Stimulated activated CD4-positive, alpha-beta T cell treated with anti-CD3 and anti-CD28 coated beads, TNF-alpha, amount 100 ng/mL, for 24 hours (primary cell): ENCODE results near the gene IMPG2.

ENCODE experiments used
- DNase-seq, 3 experiments: peaks; one replicate each; pipeline ENCODE4 v3.0.0-alpha.2; 2020; ENCODE audit warnings: low read depth in 3 of 3

Gene IMPG2

DNA sequence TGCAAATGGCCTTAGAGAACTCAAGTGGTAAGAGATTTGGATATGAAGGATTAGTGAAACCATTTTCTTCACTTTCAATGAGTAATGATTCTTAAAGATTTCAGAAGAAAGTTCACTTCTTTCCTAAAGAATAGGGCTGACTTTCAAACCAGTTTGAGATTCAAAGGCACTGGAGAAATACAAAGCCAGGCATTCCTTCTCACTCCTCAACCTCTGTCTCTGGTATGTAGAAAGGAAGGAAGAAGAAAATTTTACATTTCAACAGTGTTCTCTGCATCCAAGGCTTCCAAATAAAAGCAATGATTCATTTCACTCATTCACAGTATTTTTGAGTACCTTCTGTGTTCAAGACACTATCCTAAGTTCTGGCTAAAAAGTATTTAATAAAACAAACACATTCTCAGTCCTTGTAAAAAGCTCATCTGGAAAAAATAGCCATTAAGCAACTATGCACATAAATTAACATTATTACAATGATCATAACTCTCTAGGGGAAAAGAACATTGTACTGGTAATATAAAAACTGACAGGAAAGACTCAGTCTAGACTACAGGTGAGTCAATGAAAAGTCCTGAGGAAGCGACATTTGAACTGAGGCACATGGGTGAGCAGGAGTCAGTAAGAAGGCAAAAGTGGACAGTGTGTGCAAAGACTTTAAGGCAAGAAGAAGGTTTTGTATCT is 79.5 kb downstream of the IMPG2 start:
- no peak for DNase-seq

DNA sequence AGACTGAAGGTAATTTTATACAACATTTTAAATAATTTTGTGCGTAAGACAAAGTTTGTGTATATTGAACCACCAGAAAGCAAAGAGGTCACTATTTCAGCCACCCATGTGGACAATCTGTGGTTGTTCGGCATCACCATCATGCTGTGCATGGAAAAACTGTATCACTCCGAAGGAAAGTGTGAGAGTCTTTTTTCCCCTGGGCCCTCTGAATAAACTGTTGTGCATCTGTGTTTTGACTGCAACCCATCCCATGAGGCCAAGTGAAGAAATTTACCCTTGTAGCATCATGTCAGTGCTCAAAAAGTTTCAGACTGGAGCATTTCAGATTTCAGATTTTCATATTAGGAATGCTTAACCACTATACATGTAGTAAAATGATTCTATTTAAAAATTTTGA is 85.3 kb downstream of the IMPG2 start:
- no peak for DNase-seq

DNA sequence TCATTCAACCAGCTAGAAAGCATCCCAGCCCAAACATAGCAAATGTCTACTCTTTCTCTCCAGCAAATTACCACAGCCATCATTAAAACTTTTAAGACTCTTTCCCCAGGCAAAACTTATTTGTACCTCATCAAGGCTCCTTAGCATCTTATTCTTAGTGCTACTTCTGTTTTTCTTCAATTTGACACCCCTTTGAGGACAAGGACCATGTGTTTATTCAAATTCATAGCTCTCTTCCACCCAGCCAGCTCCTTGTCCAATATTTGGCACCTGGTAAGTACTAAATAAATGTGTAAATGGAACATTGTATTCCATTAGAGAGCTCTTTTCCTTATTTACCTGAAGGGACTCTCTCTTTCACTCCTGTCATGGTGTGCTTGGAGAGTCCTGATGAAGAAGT is 89.8 kb downstream of the IMPG2 start:
- no peak for DNase-seq

DNA sequence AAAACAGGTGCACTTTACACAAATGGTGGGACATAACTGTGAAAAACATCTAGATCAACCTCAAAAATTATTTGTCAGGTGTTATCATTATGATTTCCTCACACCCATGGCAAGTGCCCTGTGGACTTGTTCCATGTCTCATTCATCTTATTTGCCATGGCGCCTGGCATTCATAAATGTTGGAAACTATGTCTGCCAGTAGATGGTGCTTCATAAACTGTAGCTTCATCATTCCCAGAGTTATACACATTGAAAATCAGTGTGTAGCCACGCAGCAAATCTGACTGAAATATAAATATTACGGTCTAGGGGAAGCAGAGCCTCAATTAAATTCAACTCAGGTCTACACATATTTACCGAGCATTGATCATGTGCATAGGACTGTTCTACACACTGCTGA is 90.7 kb downstream of the IMPG2 start:
- DNase-seq: no peak

DNA sequence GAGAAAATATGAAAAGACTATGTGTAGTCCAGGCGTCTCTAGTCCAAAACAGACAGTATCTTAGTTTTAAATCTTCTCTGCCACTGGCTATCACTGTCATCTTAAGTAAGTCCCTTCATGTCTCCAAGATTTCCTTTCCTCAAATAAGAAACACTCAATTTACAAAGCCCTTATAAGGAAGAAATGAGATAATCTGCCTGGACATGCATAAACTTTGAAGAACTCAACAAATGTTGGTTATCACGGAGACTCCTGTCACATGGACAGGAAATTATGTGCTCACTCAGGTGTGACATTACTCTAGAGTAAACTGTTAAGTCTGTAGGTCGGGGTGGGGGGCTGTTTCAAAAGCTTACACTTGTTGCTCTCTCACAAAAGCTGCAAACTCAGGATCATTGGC is 91.9 kb downstream of the IMPG2 start:
- no peak for DNase-seq

DNA sequence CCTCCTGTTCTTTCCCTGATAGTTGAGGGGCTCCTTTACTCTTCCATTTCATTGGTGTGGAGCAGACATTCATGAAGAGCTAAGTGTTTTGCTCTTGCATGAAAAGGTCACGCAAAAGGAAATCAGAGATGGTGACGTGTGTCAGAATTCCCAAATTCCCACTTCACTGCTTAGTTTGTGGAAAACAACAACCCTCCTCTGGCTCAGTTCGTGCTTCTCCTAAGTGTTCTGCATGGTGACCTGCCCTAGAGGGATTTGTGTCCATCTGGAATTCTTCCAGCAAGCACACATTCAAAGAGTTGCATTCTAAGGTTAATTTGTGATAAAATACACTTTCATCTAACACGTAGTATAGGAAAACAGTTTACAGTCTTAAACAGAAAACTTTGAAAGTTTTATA is 95.6 kb downstream of the IMPG2 start:
- no peak for DNase-seq

DNA sequence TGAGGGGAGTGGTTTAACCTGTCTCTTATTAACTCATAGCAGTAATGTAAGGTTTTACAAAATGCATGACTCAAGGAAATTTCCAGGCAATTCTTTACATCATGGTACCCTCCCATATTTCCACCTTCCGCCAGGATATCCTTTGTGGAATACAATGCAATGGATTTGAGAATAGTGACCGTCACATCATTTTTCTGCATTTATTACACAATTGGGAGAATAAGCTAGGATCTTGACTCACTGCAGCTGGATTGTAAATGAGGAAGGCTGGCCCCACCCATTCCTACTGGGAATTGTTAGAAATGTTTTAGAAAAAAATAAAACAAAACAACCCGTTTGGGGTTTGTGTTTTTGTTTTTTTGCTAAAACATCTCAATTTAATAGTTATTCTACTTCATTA is 97.4 kb downstream of the IMPG2 start:
- DNase-seq: no peak

DNA sequence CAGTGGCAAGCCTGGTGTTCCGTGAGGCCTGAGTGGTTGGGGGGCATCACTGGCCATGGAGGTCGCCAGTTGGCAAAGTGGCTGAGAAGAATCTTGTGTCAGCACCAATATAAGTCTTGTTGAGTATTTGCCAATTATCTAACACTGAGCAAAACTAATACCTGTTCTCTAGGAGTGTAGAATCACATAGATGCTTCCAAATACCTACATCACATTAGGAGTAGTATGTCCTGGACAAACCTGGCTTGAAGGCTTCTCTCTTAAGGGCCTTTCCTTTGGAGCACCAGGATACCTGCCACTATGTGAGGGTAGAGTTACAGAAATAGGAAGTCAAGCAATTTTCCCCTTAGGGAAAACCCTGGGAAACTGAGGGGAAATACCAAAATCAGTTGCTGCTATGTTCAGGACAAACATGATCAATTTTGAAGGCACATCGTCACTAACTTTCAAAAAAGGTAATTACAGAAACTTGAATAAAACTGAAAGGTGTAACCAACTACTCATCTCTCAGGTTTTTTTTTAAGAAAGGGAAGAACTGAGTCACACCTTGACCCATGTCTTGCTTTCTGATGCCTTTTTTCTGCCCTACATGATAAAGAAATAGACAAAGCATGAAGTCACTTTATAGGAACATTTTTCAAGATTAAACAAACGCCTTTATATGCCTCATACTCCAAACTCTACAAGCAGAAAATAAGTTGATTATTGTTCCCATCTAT is 100.4 kb downstream of the IMPG2 start:
- DNase-seq: no peak

DNA sequence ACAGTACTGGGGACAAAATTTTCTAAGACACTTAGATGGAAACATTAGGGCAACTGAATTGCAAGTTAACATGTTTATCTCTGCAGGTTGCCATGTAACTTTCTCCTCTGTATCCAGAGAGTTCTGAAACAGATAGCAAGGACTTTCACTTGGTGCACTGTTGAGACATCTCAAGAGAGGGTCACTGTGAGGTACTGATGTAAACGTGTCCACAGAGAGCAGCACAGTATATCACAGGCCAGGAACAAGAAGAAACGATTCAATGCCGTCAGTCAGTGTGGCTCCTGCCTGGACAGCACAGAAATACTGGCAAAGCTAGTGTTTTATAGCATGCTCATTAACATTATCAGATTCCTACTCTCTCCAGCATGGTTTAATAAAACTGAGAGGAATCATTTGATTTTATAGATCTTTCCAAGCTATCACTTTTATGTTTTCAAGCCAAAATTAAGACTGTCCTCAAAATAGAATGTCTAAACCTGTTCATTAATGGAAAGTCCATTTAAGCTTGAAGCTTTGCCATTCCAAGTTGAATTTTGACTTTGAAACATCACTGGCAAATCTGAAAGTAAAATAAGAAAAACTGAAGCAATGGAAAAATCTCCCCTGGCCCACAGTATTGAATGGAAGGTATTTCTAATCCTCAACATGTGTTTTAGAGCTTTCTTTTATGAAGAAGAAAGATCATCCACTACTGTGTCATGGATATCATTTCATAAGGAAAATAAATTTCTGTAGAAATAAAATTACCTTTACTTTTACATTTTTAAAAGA is 102.7 kb downstream of the IMPG2 start:
- no peak for DNase-seq

DNA sequence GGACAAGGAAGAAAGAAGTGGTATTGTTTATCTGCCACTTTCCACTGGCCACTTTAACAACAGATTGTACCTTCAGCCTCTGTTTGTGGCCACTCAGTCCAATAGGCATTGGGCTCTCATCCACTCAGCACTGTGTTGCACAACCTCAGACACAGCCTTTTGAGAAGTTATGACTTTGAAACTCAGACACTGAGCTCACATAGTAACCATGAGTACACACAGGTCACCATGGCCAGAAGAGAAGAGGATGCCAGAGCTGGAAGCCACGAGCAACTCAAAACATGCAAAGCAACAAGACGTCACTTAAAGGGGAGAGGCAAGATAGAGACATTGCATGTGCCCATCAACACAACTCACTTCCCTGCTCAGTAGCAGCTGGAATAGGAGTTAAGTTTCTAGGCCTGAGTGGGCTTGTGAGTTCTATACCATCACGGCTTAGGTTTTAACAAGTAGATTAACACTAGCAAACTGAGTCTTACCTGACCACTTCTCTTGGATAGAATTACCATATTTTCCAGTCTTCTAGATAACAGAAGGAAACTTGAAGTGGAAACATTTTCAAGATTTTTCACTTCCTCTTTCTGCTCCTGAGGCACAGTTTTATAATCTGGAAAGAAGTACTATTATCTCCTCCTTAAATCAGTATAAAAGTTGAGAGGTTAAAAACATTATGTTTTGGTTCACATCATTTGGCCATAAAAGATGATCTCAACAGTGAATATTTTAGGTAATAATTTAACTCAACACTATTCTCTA is 103.5 kb downstream of the IMPG2 start:
- no peak for DNase-seq

DNA sequence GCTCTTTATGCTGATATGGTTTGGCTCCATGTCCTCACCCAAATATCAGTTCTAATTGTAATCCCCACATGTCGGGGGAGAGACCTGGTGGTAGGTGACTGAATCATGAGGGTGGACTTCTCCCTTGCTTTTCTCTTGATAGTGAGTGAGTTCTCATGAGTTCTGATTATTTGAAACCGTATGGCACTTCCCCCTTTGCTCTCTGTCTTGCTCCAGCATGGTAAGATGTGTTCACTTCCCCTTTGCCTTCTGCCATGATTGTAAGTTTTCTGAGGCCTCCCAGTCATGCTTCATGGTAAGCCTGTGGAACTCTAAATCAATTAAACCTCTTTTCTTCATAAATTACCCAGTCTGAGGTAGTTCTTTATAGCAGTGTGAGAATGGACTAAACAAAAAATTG is 107.6 kb downstream of the IMPG2 start:
- no peak for DNase-seq

DNA sequence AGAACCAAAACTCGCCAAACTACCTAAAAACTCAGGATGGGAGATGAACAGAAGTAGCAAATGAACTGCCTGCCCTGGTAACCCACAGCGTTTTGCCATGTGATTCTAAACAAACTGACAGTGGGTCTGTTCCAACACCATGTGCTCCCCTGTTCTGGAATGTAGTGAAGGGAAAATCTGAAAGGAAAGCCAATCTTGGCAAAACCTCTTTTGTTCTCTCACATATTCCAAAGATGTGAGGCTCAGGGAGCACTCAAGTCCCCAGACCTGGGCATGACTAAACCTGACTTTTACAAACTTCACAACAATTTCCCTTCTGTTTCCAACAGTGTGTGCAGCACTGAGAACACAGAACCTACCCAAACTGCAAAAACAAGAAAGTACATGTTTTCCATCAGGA is 116.1 kb downstream of the IMPG2 start:
- no peak for DNase-seq

DNA sequence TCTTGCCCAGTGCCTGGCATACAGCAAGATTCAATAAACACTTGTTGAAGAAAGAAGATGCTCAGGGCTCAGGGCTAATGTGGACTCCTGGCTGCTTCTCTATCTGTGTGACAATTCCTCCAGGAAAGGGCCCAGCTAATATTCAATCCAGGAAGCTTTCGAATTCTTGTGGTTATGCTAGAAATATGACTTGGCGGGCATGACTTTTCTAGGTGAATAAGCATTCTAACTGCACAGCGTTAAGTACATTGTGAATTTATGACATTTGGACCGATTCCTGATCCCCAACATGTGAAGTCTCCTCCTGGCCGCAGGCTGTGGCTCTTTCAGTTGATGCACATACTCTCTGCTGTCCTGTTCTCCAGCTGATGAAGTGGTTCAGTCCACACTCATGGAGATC is 117.0 kb downstream of the IMPG2 start:
- DNase-seq: no peak

DNA sequence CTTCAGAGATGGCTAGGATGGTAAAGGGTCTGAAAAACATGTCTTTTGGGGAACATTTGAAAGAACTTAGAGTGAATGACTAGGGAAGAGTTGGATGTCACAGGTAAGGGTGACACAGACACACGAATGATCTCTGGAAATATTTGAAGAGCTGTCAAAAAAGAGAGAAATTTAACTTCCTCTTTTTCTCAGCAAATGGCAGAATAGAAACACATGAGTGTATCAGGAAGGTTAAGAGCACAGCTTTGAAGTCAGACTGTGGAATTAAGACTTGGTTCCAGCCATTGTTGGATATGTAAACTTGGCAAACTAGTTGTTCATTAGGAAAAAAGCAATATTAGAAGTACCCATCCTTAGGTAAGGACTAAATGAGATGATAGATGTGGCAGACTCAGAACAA is 117.7 kb downstream of the IMPG2 start:
- no peak for DNase-seq

DNA sequence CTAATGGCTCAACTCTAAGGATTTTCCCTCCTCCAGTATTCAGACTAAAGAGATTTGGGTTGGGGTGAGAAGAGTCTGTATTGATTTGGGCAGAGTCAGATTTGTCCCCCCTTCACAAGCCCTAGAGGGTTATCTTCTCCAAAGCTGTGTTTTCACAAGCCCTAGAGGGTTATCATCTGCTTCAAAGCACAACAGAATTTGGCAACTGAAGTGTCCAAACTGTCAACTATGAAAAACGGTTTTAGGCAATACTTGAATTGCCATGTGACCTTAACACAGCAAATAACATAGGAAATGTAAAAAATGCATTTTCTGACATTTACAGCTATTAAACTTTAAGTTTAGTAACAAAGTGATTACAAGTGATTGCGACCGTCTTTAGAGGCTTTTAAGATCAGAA is 119.9 kb downstream of the IMPG2 start:
- DNase-seq: no peak

DNA sequence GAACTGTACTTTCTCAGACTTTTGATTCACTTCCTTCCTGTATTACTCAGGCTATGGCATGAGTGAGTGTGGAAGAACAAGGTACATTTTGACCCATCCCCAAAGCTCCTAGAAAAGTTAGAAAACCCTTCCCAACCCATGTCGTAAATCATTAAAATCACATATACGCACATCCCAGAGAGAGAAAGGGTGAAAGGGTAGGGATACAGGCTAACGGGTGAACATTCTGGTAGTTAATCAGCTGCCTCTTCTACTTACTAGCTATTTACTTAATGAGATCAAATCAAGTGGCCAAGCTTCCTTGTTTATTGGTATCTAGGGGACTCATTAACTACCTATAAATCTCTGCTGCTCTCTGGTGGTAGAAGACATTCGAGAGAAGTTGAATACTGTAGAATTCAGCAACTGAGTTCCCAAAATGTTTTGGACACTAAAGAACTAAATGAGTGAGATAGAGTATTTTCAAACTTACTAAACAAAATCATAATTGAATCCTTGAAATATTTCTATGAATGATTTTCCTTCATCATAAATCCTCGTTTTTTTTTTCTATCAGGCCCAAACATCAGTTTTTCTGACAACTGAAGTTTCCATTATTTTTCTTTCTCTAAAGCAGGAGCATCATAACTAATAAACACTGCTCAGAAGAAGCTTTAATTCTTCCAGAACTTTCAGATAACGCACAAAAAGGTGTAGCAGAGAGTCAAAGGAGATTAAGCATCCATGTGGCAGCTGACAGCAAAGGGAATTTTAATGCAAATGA is 124.2 kb downstream of the IMPG2 start:
- DNase-seq: no peak

DNA sequence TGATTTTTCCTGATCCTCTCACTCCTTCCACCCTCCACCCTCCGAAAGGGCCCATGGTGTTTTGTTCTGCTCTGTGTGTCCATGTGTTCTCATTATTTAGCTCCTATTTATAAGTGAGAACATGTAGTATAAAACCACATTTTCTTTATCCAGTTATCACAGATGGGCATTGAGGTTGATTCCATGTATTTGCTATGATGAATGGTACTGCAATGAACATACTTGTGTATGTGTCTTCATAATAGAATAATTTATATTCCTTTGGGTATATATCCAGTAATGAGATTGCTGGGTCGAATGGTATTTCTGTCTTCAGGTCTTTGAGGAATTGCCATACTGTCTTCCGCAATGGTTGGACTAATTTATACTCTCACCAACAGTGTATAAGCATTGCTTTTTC is 126.0 kb downstream of the IMPG2 start:
- no peak for DNase-seq

DNA sequence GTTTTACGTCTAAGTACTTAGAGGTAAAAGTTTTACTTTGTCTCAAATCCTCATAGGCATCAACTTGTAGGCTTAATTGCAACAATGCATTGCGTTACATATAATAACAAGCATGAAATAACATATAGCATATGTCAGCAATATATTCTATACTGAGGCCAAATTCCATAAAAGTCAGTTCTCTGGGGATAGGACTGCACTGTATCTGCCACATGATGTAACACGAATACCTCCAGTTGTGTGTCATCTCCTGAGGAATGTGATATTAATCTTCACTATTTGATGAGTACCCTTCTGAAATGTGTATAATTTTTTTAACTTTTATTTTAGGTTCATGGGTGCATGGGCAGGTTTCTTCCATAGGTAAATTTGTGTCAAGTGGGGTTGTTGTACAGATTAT is 126.4 kb downstream of the IMPG2 start:
- no peak for DNase-seq

DNA sequence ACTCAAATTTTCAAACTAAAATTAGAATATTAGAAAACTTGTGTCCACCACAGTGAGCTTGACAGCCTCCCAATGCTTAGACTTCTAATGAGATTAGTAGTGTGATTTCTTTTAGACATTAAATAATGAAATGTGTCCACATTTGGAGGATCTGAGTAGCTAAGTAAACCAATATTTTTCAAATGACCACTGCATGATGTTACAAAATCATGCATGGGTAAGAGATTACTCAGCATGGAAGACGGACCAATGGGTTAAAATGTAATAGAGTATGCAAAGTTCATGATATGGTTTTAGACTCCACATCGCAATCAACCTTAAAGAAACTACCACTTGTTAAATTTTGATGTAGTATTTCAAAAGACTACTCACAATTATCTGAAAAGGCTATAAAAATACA is 130.6 kb downstream of the IMPG2 start:
- DNase-seq: no peak

DNA sequence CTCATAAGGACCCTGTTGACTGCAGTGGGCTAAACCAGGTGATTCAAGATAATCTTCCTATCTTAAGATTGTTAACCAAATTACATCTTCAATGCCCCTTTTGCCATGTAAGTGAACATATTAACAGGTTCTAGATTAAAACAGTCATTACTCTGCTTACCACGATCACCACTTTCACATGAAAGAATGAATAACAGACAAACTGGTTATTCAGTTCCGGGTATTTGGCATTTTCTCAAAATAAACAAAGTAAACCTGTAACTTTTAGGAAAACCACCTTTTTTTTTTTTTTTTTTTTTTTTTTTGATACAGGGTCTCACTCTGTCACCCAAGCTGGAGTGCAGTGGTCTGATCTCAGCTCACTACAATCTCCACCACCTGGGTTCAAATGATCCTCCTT is 131.2 kb downstream of the IMPG2 start:
- DNase-seq: no peak

DNA sequence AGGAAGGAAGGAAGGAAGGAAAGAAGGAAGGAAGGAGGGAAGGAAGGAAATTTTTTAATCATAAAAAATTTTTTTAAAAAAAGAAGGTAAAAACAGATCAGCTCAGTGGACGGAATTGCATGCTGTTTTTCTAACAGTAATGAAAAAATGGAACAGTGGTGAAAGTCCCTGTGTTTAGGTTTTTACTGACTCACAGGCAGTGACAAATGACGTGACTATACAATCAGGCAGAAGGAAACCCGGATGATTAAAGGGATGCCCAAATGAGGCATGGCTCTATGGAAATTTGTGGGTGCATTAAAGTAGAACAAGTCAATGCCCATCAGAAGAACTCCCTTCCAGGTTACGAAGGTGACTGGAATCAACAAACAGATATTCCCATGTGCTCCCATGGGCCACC is 135.0 kb downstream of the IMPG2 start:
- DNase-seq: no peak

DNA sequence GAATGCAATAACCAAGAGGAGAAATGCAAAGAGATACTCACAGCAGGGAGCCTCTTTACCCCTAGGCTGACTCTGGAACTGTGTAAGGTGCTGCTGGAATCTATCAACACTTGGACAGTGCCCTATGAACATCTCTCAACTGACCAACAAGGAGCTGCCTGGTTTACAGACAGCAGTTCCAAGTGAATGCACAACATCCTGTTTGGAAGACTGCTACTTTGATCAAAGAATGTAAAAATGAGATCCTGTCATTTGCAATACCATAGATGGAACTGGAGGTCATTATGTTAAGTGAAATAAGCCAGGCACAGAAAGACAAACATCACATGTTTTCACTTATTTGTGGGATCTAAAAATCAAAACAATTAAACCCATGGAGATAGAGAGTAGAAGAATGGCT is 136.3 kb downstream of the IMPG2 start:
- no peak for DNase-seq
